ENCODE measurements around the gene TMEM129. TPM values are rescaled to one million over a fixed set of nuclear protein-coding genes. Genes with fewer than 3 reads are reported as not detected.

The TMEM129 gene
- total RNA-seq, 1 donor from 2014 or later, result 27.2 TPM

- Mint-ChIP-seq H3K4me3 (ENCODE audit: unreplicated experiment) (no peak overlapping the region), H3K36me3 (ENCODE audit: low read depth, unreplicated experiment) (peaks cover 4% of the 10 kb centered on the region), H3K27me3 (ENCODE audit: unreplicated experiment) (peaks cover 16% of the 10 kb centered on the region), H3K4me1 (ENCODE audit: unreplicated experiment) (peaks cover 35% of the 10 kb centered on the region), H3K27ac (ENCODE audit: unreplicated experiment) (no peak overlapping the region), H3K9me3 (ENCODE audit: unreplicated experiment) (no peaks in the 10 kb centered on the region)
- no peak for TF ChIP-seq CTCF (IDR thresholded peaks at IDR 0.05; ENCODE audit: unreplicated experiment)
- no peak for DNase-seq (ENCODE audit: low spot score)
These were observed 2.1 kb upstream of the TMEM129 start for GRCh38 chr4:1723131-1723801.

GRCh38 chr4:1722551-1723118 lies 1.5 kb upstream of the TMEM129 start:
- Mint-ChIP-seq H3K27ac (ENCODE audit: unreplicated experiment) (no peak overlapping the region), H3K36me3 (ENCODE audit: low read depth, unreplicated experiment) (peaks cover 4% of the 10 kb centered on the region), H3K9me3 (ENCODE audit: unreplicated experiment) (no peaks in the 10 kb centered on the region), H3K4me1 (ENCODE audit: unreplicated experiment) (peaks cover 29% of the 10 kb centered on the region), H3K27me3 (ENCODE audit: unreplicated experiment) (peaks cover 16% of the 10 kb centered on the region), H3K4me3 (ENCODE audit: unreplicated experiment) (peak overlapping the region; percentile 91)
- no peak for DNase-seq (ENCODE audit: low spot score)
- no peak for TF ChIP-seq CTCF (IDR thresholded peaks at IDR 0.05; ENCODE audit: unreplicated experiment)

- H3K4me3 Mint-ChIP-seq (ENCODE audit: unreplicated experiment), result peak overlapping the region; percentile 91
- H3K27me3 Mint-ChIP-seq (ENCODE audit: unreplicated experiment), result peaks cover 16% of the 10 kb centered on the region
- peaks cover 4% of the 10 kb centered on the region for H3K36me3 Mint-ChIP-seq (ENCODE audit: low read depth, unreplicated experiment)
- no peak overlapping the region for H3K27ac Mint-ChIP-seq (ENCODE audit: unreplicated experiment)
- DNase-seq (ENCODE audit: low spot score), result no peak
- peaks cover 21% of the 10 kb centered on the region for H3K4me1 Mint-ChIP-seq (ENCODE audit: unreplicated experiment)
- H3K9me3 Mint-ChIP-seq (ENCODE audit: unreplicated experiment), result no peaks in the 10 kb centered on the region
- no peak for TF ChIP-seq CTCF (IDR thresholded peaks at IDR 0.05; ENCODE audit: unreplicated experiment)
These were observed 785 bp upstream of the TMEM129 start for GRCh38 chr4:1721666-1722550.

GRCh38 chr4:1720163-1720983 lies 750 bp downstream of the TMEM129 start:
- no peak for TF ChIP-seq CTCF (IDR thresholded peaks at IDR 0.05; ENCODE audit: unreplicated experiment)
- Mint-ChIP-seq H3K36me3 (ENCODE audit: low read depth, unreplicated experiment) (peaks cover 4% of the 10 kb centered on the region), H3K4me1 (ENCODE audit: unreplicated experiment) (peaks cover 14% of the 10 kb centered on the region), H3K27ac (ENCODE audit: unreplicated experiment) (no peak overlapping the region), H3K27me3 (ENCODE audit: unreplicated experiment) (peaks cover 13% of the 10 kb centered on the region), H3K4me3 (ENCODE audit: unreplicated experiment) (peak overlapping the region; percentile 92), H3K9me3 (ENCODE audit: unreplicated experiment) (no peaks in the 10 kb centered on the region)
- DNase-seq (ENCODE audit: low spot score), result peak; percentile 61
